ENCODE data around the gene SLC25A41. TPM values are rescaled to one million over a fixed set of nuclear protein-coding genes. Genes with fewer than 3 reads are reported as not detected.
A peak's percentile ranks its signal among the peaks of the same experiment; 100 is the strongest.

The SLC25A41 gene
- total RNA-seq, 2 experiments from 2014 or later: 0.30 to 0.50 TPM

- Histone ChIP-seq H3K27ac (ENCODE audit: low read depth in 1 of 2, low read length in 2 of 2) (peak within 1 kb of the TSS; percentile 75 to 87), H3K27me3 (ENCODE audit: control insufficient read depth in 1 of 2, insufficient read depth in 2 of 2, low read length in 2 of 2) (no peaks in the 10 kb centered on the region), H3K36me3 (ENCODE audit: insufficient read depth, low read length) (peaks cover 31% of the 10 kb centered on the region), H3K4me1 (ENCODE audit: insufficient read depth, low read length) (peaks cover 44% of the 10 kb centered on the region), H3K4me3 (ENCODE audit: low read length) (peak within 1 kb of the TSS; percentile 80), H3K9me3 (ENCODE audit: control insufficient read depth in 1 of 2, insufficient read depth in 1 of 2, low read length in 2 of 2) (peaks cover 0 to 6% of the 10 kb centered on the region in 2 experiments)
- no peaks in the 10 kb centered on the region for H3K27me3 Mint-ChIP-seq
- DNase-seq: peak in 9 of 14 experiments; percentile 9 to 71 (median 24)
- H3K4me3 Mint-ChIP-seq: peak within 1 kb of the TSS; percentile 91
- no peak for ATAC-seq (ENCODE audit: poor library complexity)
- peaks cover 32% of the 10 kb centered on the region for H3K4me1 Mint-ChIP-seq (ENCODE audit: low read depth)
- no peak for TF ChIP-seq CTCF (IDR thresholded peaks at IDR 0.05)
- intact Hi-C loops (cut with DNase I, micrococcal nuclease): loop anchor here (1.0 to 2.0 kb wide), 3 partner anchors 31 to 80 kb away; partner anchors contain the start of genes ALKBH7 (in 1 of the 2) and GTF2F1 (in 1 of the 2)
- ChIA-PET POLR2A (interaction anchor here (0.6 to 3.6 kb wide), 20 partner anchors 12 to 1519 kb away, joined by 3 to 53 read pairs (median 4); partner anchors contain the start of genes ALKBH7, CLPP, DENND1C and GPR108), CTCF (no interaction called here)
- H3K9me3 Mint-ChIP-seq: no peaks in the 10 kb centered on the region
- H3K36me3 Mint-ChIP-seq (ENCODE audit: low read depth): peaks cover 41% of the 10 kb centered on the region
- H3K27ac Mint-ChIP-seq: peak within 1 kb of the TSS; percentile 89
Observed at GRCh38 chr19:6424195-6424938, 9.2 kb downstream of the SLC25A41 start, which contains the start of gene KHSRP. KHSRP (minus strand) TSS chr19:6424811; CDS start chr19:6424701, 110 bp downstream.

- CTCF ChIA-PET: interaction anchor here (0.5 kb wide), 1 partner anchor 23 kb away, joined by 3 read pairs; no protein-coding TSS in a partner anchor
- no peaks in the 10 kb centered on the region for H3K27me3 Mint-ChIP-seq
- peaks cover 32% of the 10 kb centered on the region for H3K4me1 Mint-ChIP-seq (ENCODE audit: low read depth)
- Histone ChIP-seq H3K4me1 (ENCODE audit: insufficient read depth, low read length) (peaks cover 43% of the 10 kb centered on the region), H3K4me3 (ENCODE audit: low read length) (peak overlapping the region; percentile 80), H3K27ac (ENCODE audit: low read depth in 1 of 2, low read length in 2 of 2) (peak overlapping the region; percentile 7 to 50), H3K36me3 (ENCODE audit: insufficient read depth, low read length) (peaks cover 38% of the 10 kb centered on the region), H3K9me3 (ENCODE audit: control insufficient read depth in 1 of 2, insufficient read depth in 1 of 2, low read length in 2 of 2) (peaks cover 0 to 6% of the 10 kb centered on the region in 2 experiments), H3K27me3 (ENCODE audit: control insufficient read depth in 1 of 2, insufficient read depth in 2 of 2, low read length in 2 of 2) (no peaks in the 10 kb centered on the region)
- ATAC-seq (ENCODE audit: poor library complexity) (no peak), DNase-seq (peak in 4 of 14 experiments; percentile 15 to 59 (median 28))
- H3K27ac Mint-ChIP-seq: peak overlapping the region; percentile 89
- peak overlapping the region; percentile 91 for H3K4me3 Mint-ChIP-seq
- no peaks in the 10 kb centered on the region for H3K9me3 Mint-ChIP-seq
- TF ChIP-seq CTCF (IDR thresholded peaks at IDR 0.05): no peak
- intact Hi-C loops (cut with DNase I, micrococcal nuclease): loop anchor here (1.0 to 2.0 kb wide), 4 partner anchors 30 to 143 kb away; partner anchors contain the start of genes ALKBH7 (in 1 of the 2) and GTF2F1 (in 1 of the 2)
- POLR2A ChIA-PET: interaction anchor here (0.6 to 3.6 kb wide), 4 partner anchors 31 to 57 kb away, joined by 5 to 45 read pairs (median 24); partner anchors contain the start of genes ALKBH7, DENND1C and GTF2F1
- H3K36me3 Mint-ChIP-seq (ENCODE audit: low read depth): peaks cover 49% of the 10 kb centered on the region
Observed at GRCh38 chr19:6423499-6424194, 9.9 kb downstream of the SLC25A41 start.
